UCSD-AML1 (cell line): ENCODE data around the gene ATN1.
"Not testable (repeated sequence)": the region's sequence is repeated elsewhere in the genome, so short reads cannot be mapped to it uniquely, and the experiment has no call there.

Experiments
- DNase-seq: peaks from one replicate; lab custom pipeline; 2025; ENCODE audit not compliant: unreplicated experiment; lab: John Stamatoyannopoulos, UW

Gene ATN1

GRCh38 chr12:6927379-6928021, at the start of gene ATN1:
ATN1 (plus strand) TSS chr12:6927959; CDS start chr12:6934002, 6,043 bp downstream.
- peak; percentile 69 for DNase-seq

- DNase-seq, result not testable (repeated sequence)
These were observed 47.9 kb upstream of the ATN1 start for GRCh38 chr12:6879824-6880223.

- DNase-seq, result no peak
These were observed 44.5 kb upstream of the ATN1 start for GRCh38 chr12:6883252-6883651.

- DNase-seq, result no peak
These were observed 44.1 kb upstream of the ATN1 start for GRCh38 chr12:6883683-6884082.

- no peak for DNase-seq
These were observed 43.2 kb upstream of the ATN1 start for GRCh38 chr12:6884539-6884938.

- DNase-seq, result not testable (repeated sequence)
These were observed 41.4 kb upstream of the ATN1 start for GRCh38 chr12:6886206-6886999.

GRCh38 chr12:6887460-6887859, 40.3 kb upstream of the ATN1 start:
- DNase-seq, result no peak

GRCh38 chr12:6888360-6888759, 39.4 kb upstream of the ATN1 start:
- DNase-seq, result no peak

GRCh38 chr12:6888794-6889193, 39.0 kb upstream of the ATN1 start:
- DNase-seq, result not testable (repeated sequence)

GRCh38 chr12:6889775-6890573, 37.8 kb upstream of the ATN1 start:
- DNase-seq, result not testable (repeated sequence)

- DNase-seq, result peak; percentile 99
These were observed 36.7 kb upstream of the ATN1 start for GRCh38 chr12:6890789-6891645.

GRCh38 chr12:6891646-6892001, 36.1 kb upstream of the ATN1 start:
- DNase-seq, result no peak

- DNase-seq, result not testable (repeated sequence)
These were observed 35.1 kb upstream of the ATN1 start for GRCh38 chr12:6892683-6893082.

- no peak for DNase-seq
These were observed 33.4 kb upstream of the ATN1 start for GRCh38 chr12:6894321-6894720.

- no peak for DNase-seq
These were observed 30.8 kb upstream of the ATN1 start for GRCh38 chr12:6896846-6897435.

GRCh38 chr12:6899427-6899826, 28.3 kb upstream of the ATN1 start:
- DNase-seq, result no peak

GRCh38 chr12:6899837-6900519, 27.8 kb upstream of the ATN1 start:
- peak; percentile 48 for DNase-seq

- no peak for DNase-seq
These were observed 25.3 kb upstream of the ATN1 start for GRCh38 chr12:6902448-6902847.

GRCh38 chr12:6903722-6904121, 24.0 kb upstream of the ATN1 start:
- DNase-seq, result no peak
